Measurements from ENCODE around the gene GAREM1.
A peak's percentile ranks its signal among the peaks of the same experiment; 100 is the strongest.
"Not testable (repeated sequence)": the region's sequence is repeated elsewhere in the genome, so short reads cannot be mapped to it uniquely, and the experiment has no call there.

The GAREM1 gene

GRCh38 chr18:32298171-32298667, 172.5 kb downstream of the GAREM1 start:
- intact Hi-C loops (cut with DNase I), result no loop called here
- no peak for DNase-seq

- intact Hi-C loops (cut with DNase I), result no loop called here
These were observed 173.0 kb downstream of the GAREM1 start for GRCh38 chr18:32297579-32298170.

GRCh38 chr18:32296851-32297250, 173.8 kb downstream of the GAREM1 start:
- DNase-seq, result no peak
- intact Hi-C loops (cut with DNase I), result no loop called here

More at GRCh38 chr18:32297579-32298170, 173.0 kb downstream of the GAREM1 start:
- DNase-seq, result no peak

GRCh38 chr18:32295604-32296003, 175.1 kb downstream of the GAREM1 start:
- intact Hi-C loops (cut with DNase I), result no loop called here
- DNase-seq, result no peak

- intact Hi-C loops (cut with DNase I), result no loop called here
- DNase-seq, result no peak
These were observed 177.6 kb downstream of the GAREM1 start for GRCh38 chr18:32293107-32293506.

- intact Hi-C loops (cut with DNase I); DNase-seq: not testable (repeated sequence)
These were observed 179.1 kb downstream of the GAREM1 start for GRCh38 chr18:32291623-32292022.

GRCh38 chr18:32290810-32291209, 179.9 kb downstream of the GAREM1 start:
- no peak for DNase-seq
- intact Hi-C loops (cut with DNase I), result no loop called here

GRCh38 chr18:32289483-32290075, 181.1 kb downstream of the GAREM1 start:
- peak in 3 of 10 donors; percentile 28 to 56 (median 31) for DNase-seq
- intact Hi-C loops (cut with DNase I), result loop anchor here (1.0 kb wide), 1 partner anchor 181 kb away; the partner anchor contains the start of gene GAREM1

GRCh38 chr18:32287873-32288272, 182.8 kb downstream of the GAREM1 start:
- intact Hi-C loops (cut with DNase I), result no loop called here
- DNase-seq, result no peak

- intact Hi-C loops (cut with DNase I), result no loop called here
- no peak for DNase-seq
These were observed 183.4 kb downstream of the GAREM1 start for GRCh38 chr18:32287249-32287648.

GRCh38 chr18:32286749-32287148, 183.9 kb downstream of the GAREM1 start:
- no peak for DNase-seq
- intact Hi-C loops (cut with DNase I), result no loop called here

- intact Hi-C loops (cut with DNase I), result no loop called here
These were observed 186.4 kb downstream of the GAREM1 start for GRCh38 chr18:32284284-32284683.

GRCh38 chr18:32280911-32281310, 189.8 kb downstream of the GAREM1 start:
- intact Hi-C loops (cut with DNase I), result no loop called here
- DNase-seq, result no peak

More at GRCh38 chr18:32284284-32284683, 186.4 kb downstream of the GAREM1 start:
- DNase-seq, result no peak

- intact Hi-C loops (cut with DNase I), result no loop called here
- no peak for DNase-seq
These were observed 190.4 kb downstream of the GAREM1 start for GRCh38 chr18:32280188-32280783.

GRCh38 chr18:32278177-32278799, 192.4 kb downstream of the GAREM1 start:
- intact Hi-C loops (cut with DNase I), result no loop called here
- DNase-seq, result no peak

- intact Hi-C loops (cut with DNase I), result no loop called here
- DNase-seq, result no peak
These were observed 193.1 kb downstream of the GAREM1 start for GRCh38 chr18:32277549-32277948.

GRCh38 chr18:32276906-32277305, 193.8 kb downstream of the GAREM1 start:
- intact Hi-C loops (cut with DNase I), result no loop called here

GRCh38 chr18:32276256-32276655, 194.4 kb downstream of the GAREM1 start:
- intact Hi-C loops (cut with DNase I), result no loop called here

More at GRCh38 chr18:32276906-32277305, 193.8 kb downstream of the GAREM1 start:
- no peak for DNase-seq

GRCh38 chr18:32275221-32275620, 195.5 kb downstream of the GAREM1 start:
- intact Hi-C loops (cut with DNase I), result no loop called here
- no peak for DNase-seq

More at GRCh38 chr18:32276256-32276655, 194.4 kb downstream of the GAREM1 start:
- DNase-seq, result no peak

GRCh38 chr18:32274307-32274706, 196.4 kb downstream of the GAREM1 start:
- no peak for DNase-seq
- intact Hi-C loops (cut with DNase I), result loop anchor here (5.0 kb wide), 2 partner anchors 117 to 278 kb away; no protein-coding TSS in a partner anchor

- intact Hi-C loops (cut with DNase I), result loop anchor here (1.0 to 5.0 kb wide), 3 partner anchors 114 to 281 kb away; no protein-coding TSS in a partner anchor
- peak in 3 of 10 donors; percentile 26 to 41 (median 27) for DNase-seq
These were observed 198.9 kb downstream of the GAREM1 start for GRCh38 chr18:32271672-32272208.
